Measurements from ENCODE around the gene SLC35B4. TPM values are rescaled to one million over a fixed set of nuclear protein-coding genes. Genes with fewer than 3 reads are reported as not detected.

The SLC35B4 gene
- total RNA-seq, 1 experiment from 2014 or later: 17.9 TPM

- Histone ChIP-seq H3K27ac (no peak overlapping the region), H3K36me3 (ENCODE audit: low read depth) (no peaks in the 10 kb centered on the region), H3F3A (ENCODE audit: insufficient read depth, low read depth) (no peaks in the 10 kb centered on the region), H4K20me1 (ENCODE audit: insufficient read depth) (no peaks in the 10 kb centered on the region), H3K4me2 (no peak overlapping the region), H3K4me1 (replicated peaks; ENCODE audit: insufficient read depth) (no peaks in the 10 kb centered on the region), H3K27me3 (ENCODE audit: insufficient read depth, low read depth) (no peaks in the 10 kb centered on the region), H3K4me3 (no peak overlapping the region), H2AFZ (no peak overlapping the region), H3K79me2 (ENCODE audit: low read depth) (no peaks in the 10 kb centered on the region), H3K9me2 (ENCODE audit: insufficient read depth) (no peaks in the 10 kb centered on the region), H3K9me3 (ENCODE audit: insufficient read depth, low read depth) (no peaks in the 10 kb centered on the region)
- CTCF ChIA-PET: interaction anchor here (0.8 kb wide), 1 partner anchor 23 kb away, joined by 3 read pairs; no protein-coding TSS in a partner anchor
- DNase-seq: no peak
- no peak for TF ChIP-seq CTCF (conservative IDR thresholded peaks at IDR 0.05)
- no peak for TF ChIP-seq EZH2 (IDR thresholded peaks at IDR 0.05; ENCODE audit: low read depth)
- intact Hi-C loops (cut with micrococcal nuclease; ENCODE audit: unreplicated experiment): no loop called here
- BruUV-seq (replicated peaks): no TSS peak
- POLR2A ChIA-PET (ENCODE audit: unreplicated experiment): no interaction called here
Measured at GRCh38 chr7:134334408-134334807, 17.7 kb upstream of the SLC35B4 start.

- Histone ChIP-seq H3K27me3 (ENCODE audit: insufficient read depth, low read depth) (no peaks in the 10 kb centered on the region), H3K27ac (no peak overlapping the region), H3K9me2 (ENCODE audit: insufficient read depth) (no peaks in the 10 kb centered on the region), H3K4me3 (no peak overlapping the region), H3K36me3 (ENCODE audit: low read depth) (no peaks in the 10 kb centered on the region), H4K20me1 (ENCODE audit: insufficient read depth) (no peaks in the 10 kb centered on the region), H3K79me2 (ENCODE audit: low read depth) (no peaks in the 10 kb centered on the region), H3F3A (ENCODE audit: insufficient read depth, low read depth) (no peaks in the 10 kb centered on the region), H3K4me2 (no peak overlapping the region), H2AFZ (no peak overlapping the region), H3K4me1 (replicated peaks; ENCODE audit: insufficient read depth) (no peaks in the 10 kb centered on the region), H3K9me3 (ENCODE audit: insufficient read depth, low read depth) (no peaks in the 10 kb centered on the region)
- DNase-seq: no peak
- POLR2A ChIA-PET (ENCODE audit: unreplicated experiment): no interaction called here
- CTCF ChIA-PET: no interaction called here
- TF ChIP-seq EZH2 (IDR thresholded peaks at IDR 0.05; ENCODE audit: low read depth) (no peak), CTCF (conservative IDR thresholded peaks at IDR 0.05) (no peak)
- no TSS peak for BruUV-seq (replicated peaks)
- intact Hi-C loops (cut with micrococcal nuclease; ENCODE audit: unreplicated experiment): no loop called here
Measured at GRCh38 chr7:134333943-134334342, 17.2 kb upstream of the SLC35B4 start.

- Histone ChIP-seq H3K4me1 (replicated peaks; ENCODE audit: insufficient read depth) (no peaks in the 10 kb centered on the region), H3K4me3 (no peak overlapping the region), H3K79me2 (ENCODE audit: low read depth) (no peaks in the 10 kb centered on the region), H3F3A (ENCODE audit: insufficient read depth, low read depth) (no peaks in the 10 kb centered on the region), H3K27ac (no peak overlapping the region), H3K4me2 (no peak overlapping the region), H3K27me3 (ENCODE audit: insufficient read depth, low read depth) (no peaks in the 10 kb centered on the region), H2AFZ (no peak overlapping the region), H3K9me2 (ENCODE audit: insufficient read depth) (no peaks in the 10 kb centered on the region), H3K9me3 (ENCODE audit: insufficient read depth, low read depth) (no peaks in the 10 kb centered on the region), H4K20me1 (ENCODE audit: insufficient read depth) (no peaks in the 10 kb centered on the region), H3K36me3 (ENCODE audit: low read depth) (no peaks in the 10 kb centered on the region)
- BruUV-seq (replicated peaks): no TSS peak
- intact Hi-C loops (cut with micrococcal nuclease; ENCODE audit: unreplicated experiment): no loop called here
- ChIA-PET POLR2A (ENCODE audit: unreplicated experiment) (no interaction called here), CTCF (no interaction called here)
- no peak for DNase-seq
- TF ChIP-seq CTCF (conservative IDR thresholded peaks at IDR 0.05) (no peak), EZH2 (IDR thresholded peaks at IDR 0.05; ENCODE audit: low read depth) (no peak)
Measured at GRCh38 chr7:134332892-134333291, 16.2 kb upstream of the SLC35B4 start.
